H1 (cell line): ENCODE measurements around the gene FOXL1. TPM values are rescaled to one million over a fixed set of nuclear protein-coding genes. Genes with fewer than 3 reads are reported as not detected.

Experiments
- FOSL1 ChIP-seq: IDR thresholded peaks from 2 replicates; pipeline ENCODE4 v1.6.1; 2011; ENCODE audit warnings: mild to moderate bottlenecking, low read depth, low read length, moderate library complexity; ENCODE audit not compliant: insufficient read depth
- GTF2F1 ChIP-seq: IDR thresholded peaks from 2 replicates; pipeline ENCODE4 v1.6.1; 2012; ENCODE audit warnings: low read depth, low read length, improper control_type of control experiment, borderline replicate concordance
- RNF2 ChIP-seq: fragments of 200-900, 300-1000 bp; sonication (generic); IDR thresholded peaks from 2 replicates; pipeline ENCODE4 v1.7.1; 2016; ENCODE audit warnings: borderline replicate concordance, low read depth, mild to moderate bottlenecking, antibody characterized with exemption, low read length; ENCODE audit not compliant: poor library complexity, severe bottlenecking; ENCODE audit errors: missing control alignments
- SUZ12 ChIP-seq: fragments of 200-600 bp; sonication (generic); IDR thresholded peaks from 2 replicates; pipeline ENCODE4 v1.6.1; 2012; ENCODE audit warnings: mild to moderate bottlenecking, inconsistent platforms, low read length, moderate library complexity, mixed read lengths
- TAF7 ChIP-seq: optimal IDR thresholded peaks from 2 replicates; pipeline ENCODE3; 2011; ENCODE audit warnings: low read depth, mild to moderate bottlenecking, inconsistent platforms, low read length, moderate library complexity, borderline replicate concordance
- polyA plus RNA-seq, 7 experiments: library from polyadenylated mRNA; depleted of rRNA in 3 of 7; stranded (reverse) in 5 of 7; unstranded in 2 of 7; fragments of >200 nt in 5 of 7; fragments of 200-250 nt in 2 of 7; gene quantifications; 1 replicate in 5 of 7; 2 replicates in 1 of 7; 4 replicates in 1 of 7; pipeline versions ENCODE4 v1.2.1 to v1.2.3, GENCODE V29; 2011 to 2013; ENCODE audit warnings: missing spikeins in 2 of 7, mixed read lengths in 2 of 7
- total RNA-seq: library from RNA; stranded (reverse); fragmentation: NEBNext Ultra II Directional; extraction: Animal tissue kit (Norgen Biotek cat#: 25700); gene quantifications from 2 replicates; pipeline ENCODE4 v1.2.1, GENCODE V29; 2021
- TF ChIP-seq, protein P1 (sequence below): fragments of 300-600 bp; sonication (generic); IDR thresholded peaks from 2 replicates; pipeline ENCODE4 v1.7.1; 2012; ENCODE audit warnings: low read length, moderate library complexity, mild to moderate bottlenecking, inconsistent platforms; ENCODE audit not compliant: insufficient replicate concordance
- TF ChIP-seq, protein P2 (sequence below), 3 experiments: IDR thresholded peaks; 1 replicate in 2 of 3; 2 replicates in 1 of 3; pipeline versions ENCODE4 v1.5.1 to v1.6.1; 2011; ENCODE audit warnings: low read length in 3 of 3, mild to moderate bottlenecking in 3 of 3, inconsistent platforms in 2 of 3, low read depth in 1 of 3, moderate library complexity in 1 of 3; ENCODE audit not compliant: insufficient read depth in 1 of 3; ENCODE audit errors: control extremely low read depth in 1 of 3

FOXL1 gene
- total and polyA plus RNA-seq, 2 of the 8 experiments (the other 6 are each of a cell fraction or from before 2014, with no cell fraction given): 0.03 TPM; not detected in 1

DNA sequence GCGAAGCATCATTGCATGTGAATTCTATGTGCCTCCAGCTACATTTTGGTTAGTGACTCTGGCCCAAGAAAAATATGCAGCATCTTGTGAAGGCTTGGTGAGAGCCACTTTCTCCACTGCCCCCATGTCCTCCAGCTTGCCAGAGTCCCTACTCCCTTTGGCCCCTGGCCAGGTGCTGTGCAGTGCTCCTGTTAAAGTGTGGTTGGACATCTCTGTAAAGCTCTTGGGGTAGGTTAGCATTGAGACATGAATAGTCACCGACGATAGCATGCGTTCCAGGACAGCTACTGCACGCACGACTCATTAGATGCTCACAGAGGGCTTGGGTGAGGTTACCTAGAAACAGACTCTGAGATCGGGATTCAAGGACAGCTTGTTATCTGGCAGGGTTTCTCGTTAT lies 48.6 kb downstream of the FOXL1 start (continued):
- TF ChIP-seq TAF7 (no peak), RNF2 (no peak), SUZ12 (no peak), FOSL1 (no peak), GTF2F1 (no peak)
- TF ChIP-seq, protein P1, sequence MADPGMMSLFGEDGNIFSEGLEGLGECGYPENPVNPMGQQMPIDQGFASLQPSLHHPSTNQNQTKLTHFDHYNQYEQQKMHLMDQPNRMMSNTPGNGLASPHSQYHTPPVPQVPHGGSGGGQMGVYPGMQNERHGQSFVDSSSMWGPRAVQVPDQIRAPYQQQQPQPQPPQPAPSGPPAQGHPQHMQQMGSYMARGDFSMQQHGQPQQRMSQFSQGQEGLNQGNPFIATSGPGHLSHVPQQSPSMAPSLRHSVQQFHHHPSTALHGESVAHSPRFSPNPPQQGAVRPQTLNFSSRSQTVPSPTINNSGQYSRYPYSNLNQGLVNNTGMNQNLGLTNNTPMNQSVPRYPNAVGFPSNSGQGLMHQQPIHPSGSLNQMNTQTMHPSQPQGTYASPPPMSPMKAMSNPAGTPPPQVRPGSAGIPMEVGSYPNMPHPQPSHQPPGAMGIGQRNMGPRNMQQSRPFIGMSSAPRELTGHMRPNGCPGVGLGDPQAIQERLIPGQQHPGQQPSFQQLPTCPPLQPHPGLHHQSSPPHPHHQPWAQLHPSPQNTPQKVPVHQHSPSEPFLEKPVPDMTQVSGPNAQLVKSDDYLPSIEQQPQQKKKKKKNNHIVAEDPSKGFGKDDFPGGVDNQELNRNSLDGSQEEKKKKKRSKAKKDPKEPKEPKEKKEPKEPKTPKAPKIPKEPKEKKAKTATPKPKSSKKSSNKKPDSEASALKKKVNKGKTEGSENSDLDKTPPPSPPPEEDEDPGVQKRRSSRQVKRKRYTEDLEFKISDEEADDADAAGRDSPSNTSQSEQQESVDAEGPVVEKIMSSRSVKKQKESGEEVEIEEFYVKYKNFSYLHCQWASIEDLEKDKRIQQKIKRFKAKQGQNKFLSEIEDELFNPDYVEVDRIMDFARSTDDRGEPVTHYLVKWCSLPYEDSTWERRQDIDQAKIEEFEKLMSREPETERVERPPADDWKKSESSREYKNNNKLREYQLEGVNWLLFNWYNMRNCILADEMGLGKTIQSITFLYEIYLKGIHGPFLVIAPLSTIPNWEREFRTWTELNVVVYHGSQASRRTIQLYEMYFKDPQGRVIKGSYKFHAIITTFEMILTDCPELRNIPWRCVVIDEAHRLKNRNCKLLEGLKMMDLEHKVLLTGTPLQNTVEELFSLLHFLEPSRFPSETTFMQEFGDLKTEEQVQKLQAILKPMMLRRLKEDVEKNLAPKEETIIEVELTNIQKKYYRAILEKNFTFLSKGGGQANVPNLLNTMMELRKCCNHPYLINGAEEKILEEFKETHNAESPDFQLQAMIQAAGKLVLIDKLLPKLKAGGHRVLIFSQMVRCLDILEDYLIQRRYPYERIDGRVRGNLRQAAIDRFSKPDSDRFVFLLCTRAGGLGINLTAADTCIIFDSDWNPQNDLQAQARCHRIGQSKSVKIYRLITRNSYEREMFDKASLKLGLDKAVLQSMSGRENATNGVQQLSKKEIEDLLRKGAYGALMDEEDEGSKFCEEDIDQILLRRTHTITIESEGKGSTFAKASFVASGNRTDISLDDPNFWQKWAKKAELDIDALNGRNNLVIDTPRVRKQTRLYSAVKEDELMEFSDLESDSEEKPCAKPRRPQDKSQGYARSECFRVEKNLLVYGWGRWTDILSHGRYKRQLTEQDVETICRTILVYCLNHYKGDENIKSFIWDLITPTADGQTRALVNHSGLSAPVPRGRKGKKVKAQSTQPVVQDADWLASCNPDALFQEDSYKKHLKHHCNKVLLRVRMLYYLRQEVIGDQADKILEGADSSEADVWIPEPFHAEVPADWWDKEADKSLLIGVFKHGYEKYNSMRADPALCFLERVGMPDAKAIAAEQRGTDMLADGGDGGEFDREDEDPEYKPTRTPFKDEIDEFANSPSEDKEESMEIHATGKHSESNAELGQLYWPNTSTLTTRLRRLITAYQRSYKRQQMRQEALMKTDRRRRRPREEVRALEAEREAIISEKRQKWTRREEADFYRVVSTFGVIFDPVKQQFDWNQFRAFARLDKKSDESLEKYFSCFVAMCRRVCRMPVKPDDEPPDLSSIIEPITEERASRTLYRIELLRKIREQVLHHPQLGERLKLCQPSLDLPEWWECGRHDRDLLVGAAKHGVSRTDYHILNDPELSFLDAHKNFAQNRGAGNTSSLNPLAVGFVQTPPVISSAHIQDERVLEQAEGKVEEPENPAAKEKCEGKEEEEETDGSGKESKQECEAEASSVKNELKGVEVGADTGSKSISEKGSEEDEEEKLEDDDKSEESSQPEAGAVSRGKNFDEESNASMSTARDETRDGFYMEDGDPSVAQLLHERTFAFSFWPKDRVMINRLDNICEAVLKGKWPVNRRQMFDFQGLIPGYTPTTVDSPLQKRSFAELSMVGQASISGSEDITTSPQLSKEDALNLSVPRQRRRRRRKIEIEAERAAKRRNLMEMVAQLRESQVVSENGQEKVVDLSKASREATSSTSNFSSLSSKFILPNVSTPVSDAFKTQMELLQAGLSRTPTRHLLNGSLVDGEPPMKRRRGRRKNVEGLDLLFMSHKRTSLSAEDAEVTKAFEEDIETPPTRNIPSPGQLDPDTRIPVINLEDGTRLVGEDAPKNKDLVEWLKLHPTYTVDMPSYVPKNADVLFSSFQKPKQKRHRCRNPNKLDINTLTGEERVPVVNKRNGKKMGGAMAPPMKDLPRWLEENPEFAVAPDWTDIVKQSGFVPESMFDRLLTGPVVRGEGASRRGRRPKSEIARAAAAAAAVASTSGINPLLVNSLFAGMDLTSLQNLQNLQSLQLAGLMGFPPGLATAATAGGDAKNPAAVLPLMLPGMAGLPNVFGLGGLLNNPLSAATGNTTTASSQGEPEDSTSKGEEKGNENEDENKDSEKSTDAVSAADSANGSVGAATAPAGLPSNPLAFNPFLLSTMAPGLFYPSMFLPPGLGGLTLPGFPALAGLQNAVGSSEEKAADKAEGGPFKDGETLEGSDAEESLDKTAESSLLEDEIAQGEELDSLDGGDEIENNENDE: no peak
- TF ChIP-seq, protein P2, sequence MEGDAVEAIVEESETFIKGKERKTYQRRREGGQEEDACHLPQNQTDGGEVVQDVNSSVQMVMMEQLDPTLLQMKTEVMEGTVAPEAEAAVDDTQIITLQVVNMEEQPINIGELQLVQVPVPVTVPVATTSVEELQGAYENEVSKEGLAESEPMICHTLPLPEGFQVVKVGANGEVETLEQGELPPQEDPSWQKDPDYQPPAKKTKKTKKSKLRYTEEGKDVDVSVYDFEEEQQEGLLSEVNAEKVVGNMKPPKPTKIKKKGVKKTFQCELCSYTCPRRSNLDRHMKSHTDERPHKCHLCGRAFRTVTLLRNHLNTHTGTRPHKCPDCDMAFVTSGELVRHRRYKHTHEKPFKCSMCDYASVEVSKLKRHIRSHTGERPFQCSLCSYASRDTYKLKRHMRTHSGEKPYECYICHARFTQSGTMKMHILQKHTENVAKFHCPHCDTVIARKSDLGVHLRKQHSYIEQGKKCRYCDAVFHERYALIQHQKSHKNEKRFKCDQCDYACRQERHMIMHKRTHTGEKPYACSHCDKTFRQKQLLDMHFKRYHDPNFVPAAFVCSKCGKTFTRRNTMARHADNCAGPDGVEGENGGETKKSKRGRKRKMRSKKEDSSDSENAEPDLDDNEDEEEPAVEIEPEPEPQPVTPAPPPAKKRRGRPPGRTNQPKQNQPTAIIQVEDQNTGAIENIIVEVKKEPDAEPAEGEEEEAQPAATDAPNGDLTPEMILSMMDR (IDR thresholded peaks at IDR 0.05; ENCODE audit: control extremely low read depth in 1 of 3, insufficient read depth in 1 of 3, low read depth in 1 of 3, low read length in 3 of 3): no peak
